Activated T-helper 1 cell treated with anti-CD3 and anti-CD28 coated beads, Interleukin-12 subunit alpha, Interleukin-12 subunit beta, Interleukin-2, Interleukin-4 antibody, amounts not matched to agents 30 ng/mL and 10 ng/mL and 1 ng/mL, durations not matched to agents 14 hours and 24 hours and 36 hours (primary cell): Measurements from ENCODE around the gene MTHFD2L. TPM values are rescaled to one million over a fixed set of nuclear protein-coding genes. Genes with fewer than 3 reads are reported as not detected.

Experiments
- DNase-seq: peaks from one replicate; pipeline ENCODE4 v3.0.0; 2021; ENCODE audit warnings: low spot score
- H3K27ac Mint-ChIP-seq: one replicate; pipeline ENCODE4 v1.8.0; 2021; ENCODE audit warnings: mild to moderate bottlenecking, mixed read lengths
- H3K27me3 Mint-ChIP-seq: one replicate; pipeline ENCODE4 v1.8.0; 2022; ENCODE audit warnings: mild to moderate bottlenecking, moderate library complexity, mixed read lengths; ENCODE audit not compliant: insufficient read depth
- H3K36me3 Mint-ChIP-seq: one replicate; pipeline ENCODE4 v1.8.0; 2021; ENCODE audit warnings: low read depth, mixed read lengths
- H3K4me1 Mint-ChIP-seq: one replicate; pipeline ENCODE4 v1.8.0; 2021; ENCODE audit warnings: low read depth, mixed read lengths
- H3K4me3 Mint-ChIP-seq: one replicate; pipeline ENCODE4 v1.8.0; 2021; ENCODE audit warnings: mild to moderate bottlenecking, moderate library complexity, mixed read lengths
- H3K9me3 Mint-ChIP-seq: one replicate; pipeline ENCODE4 v1.8.0; 2021; ENCODE audit warnings: mixed read lengths
- intact Hi-C: fragments of 100-400 bp; cut with micrococcal nuclease; formaldehyde crosslinking; loops from one replicate; pipeline ENCODE4 v1.15.1; 2024
- total RNA-seq: library from RNA; stranded (reverse); gene quantifications from 2 replicates; pipeline ENCODE4 v1.2.3, GENCODE V29; 2022

MTHFD2L gene
- total RNA-seq, 1 donor from 2014 or later: 9.9 TPM

DNA sequence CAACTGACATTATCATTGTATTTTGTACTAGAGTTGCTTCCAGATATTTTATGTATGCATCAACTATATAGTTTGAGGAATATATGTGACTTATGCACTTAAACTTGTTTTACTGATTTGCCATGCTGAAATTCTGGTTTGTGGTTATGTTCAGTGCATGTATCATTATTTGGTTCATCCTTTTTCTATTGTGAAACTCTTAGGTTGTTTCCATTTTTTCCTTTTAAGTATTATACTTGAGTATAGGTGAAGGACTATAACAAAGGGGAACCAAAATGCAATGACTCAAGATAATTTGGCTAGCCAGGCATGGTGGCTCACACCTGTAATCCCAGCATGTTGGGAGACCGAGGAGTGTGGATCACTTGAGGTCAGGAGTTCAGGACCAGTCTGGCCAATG, 129.2 kb downstream of the MTHFD2L start:
- Mint-ChIP-seq H3K36me3 (no peaks in the 10 kb centered on the region), H3K27ac (no peak overlapping the region), H3K4me3 (no peak overlapping the region), H3K27me3 (no peaks in the 10 kb centered on the region), H3K4me1 (no peaks in the 10 kb centered on the region), H3K9me3 (no peaks in the 10 kb centered on the region)
- intact Hi-C loops: no loop called here
- DNase-seq: no peak

DNA sequence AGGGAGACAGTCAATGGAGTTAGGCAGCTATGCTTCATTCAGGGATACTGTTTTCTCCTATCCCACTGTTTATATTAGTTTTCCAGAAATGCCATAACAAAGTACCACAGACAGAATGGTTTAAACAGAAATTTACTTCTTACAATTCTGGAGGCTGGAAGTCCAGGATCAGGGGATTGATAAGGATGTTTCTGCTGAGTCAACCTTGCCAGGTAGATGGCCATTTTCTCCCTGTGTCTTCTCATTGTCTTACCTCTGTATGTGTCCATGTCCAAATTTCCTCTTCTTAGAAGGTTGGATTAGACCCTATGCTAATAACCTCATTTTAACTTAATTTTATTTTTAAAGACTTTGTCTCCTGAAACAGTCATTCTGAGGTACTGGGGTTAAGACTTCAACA, 129.9 kb downstream of the MTHFD2L start:
- no peaks in the 10 kb centered on the region for H3K9me3 Mint-ChIP-seq
- no peak overlapping the region for H3K27ac Mint-ChIP-seq
- intact Hi-C loops: no loop called here
- no peaks in the 10 kb centered on the region for H3K4me1 Mint-ChIP-seq
- no peaks in the 10 kb centered on the region for H3K36me3 Mint-ChIP-seq
- H3K4me3 Mint-ChIP-seq: no peak overlapping the region
- H3K27me3 Mint-ChIP-seq: no peaks in the 10 kb centered on the region
- DNase-seq: no peak

GRCh38 chr4:74291471-74291870, 133.6 kb downstream of the MTHFD2L start:
- H3K27me3 Mint-ChIP-seq: no peaks in the 10 kb centered on the region
- H3K36me3 Mint-ChIP-seq: no peaks in the 10 kb centered on the region
- H3K4me3 Mint-ChIP-seq: no peak overlapping the region
- DNase-seq: no peak
- no peaks in the 10 kb centered on the region for H3K4me1 Mint-ChIP-seq
- intact Hi-C loops: no loop called here
- H3K27ac Mint-ChIP-seq: no peak overlapping the region
- no peaks in the 10 kb centered on the region for H3K9me3 Mint-ChIP-seq

- H3K4me3 Mint-ChIP-seq: no peak overlapping the region
- H3K9me3 Mint-ChIP-seq: no peaks in the 10 kb centered on the region
- no peak for DNase-seq
- H3K27me3 Mint-ChIP-seq: no peaks in the 10 kb centered on the region
- H3K27ac Mint-ChIP-seq: no peak overlapping the region
- intact Hi-C loops: no loop called here
- H3K4me1 Mint-ChIP-seq: no peaks in the 10 kb centered on the region
- no peaks in the 10 kb centered on the region for H3K36me3 Mint-ChIP-seq
These were observed 134.4 kb downstream of the MTHFD2L start for GRCh38 chr4:74292111-74292870.

DNA sequence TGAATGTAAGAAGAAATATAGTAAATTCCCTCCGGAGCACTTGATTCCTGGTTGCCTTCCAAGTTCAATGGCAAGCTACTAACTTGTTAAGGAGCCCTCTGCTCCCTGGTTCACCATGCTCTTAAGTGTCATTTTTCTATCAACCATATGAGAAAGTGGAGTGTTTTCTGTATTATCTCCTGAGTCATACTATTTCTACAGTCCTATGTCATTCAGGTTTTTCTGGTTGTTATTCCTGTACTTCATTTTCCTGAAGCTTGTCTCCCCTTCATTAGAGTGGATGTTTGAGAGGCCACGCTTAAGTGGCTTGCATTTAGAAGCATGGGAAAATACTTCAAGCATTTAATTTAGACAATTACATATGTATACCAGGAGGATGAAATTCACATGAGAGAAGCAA, 135.6 kb downstream of the MTHFD2L start:
- Mint-ChIP-seq H3K27ac (no peak overlapping the region), H3K27me3 (no peaks in the 10 kb centered on the region), H3K4me3 (no peak overlapping the region), H3K9me3 (no peaks in the 10 kb centered on the region), H3K4me1 (no peaks in the 10 kb centered on the region), H3K36me3 (no peaks in the 10 kb centered on the region)
- intact Hi-C loops: no loop called here
- no peak for DNase-seq

- Mint-ChIP-seq H3K4me3 (no peak overlapping the region), H3K27ac (no peak overlapping the region), H3K36me3 (no peaks in the 10 kb centered on the region), H3K9me3 (no peaks in the 10 kb centered on the region), H3K4me1 (no peaks in the 10 kb centered on the region), H3K27me3 (no peaks in the 10 kb centered on the region)
- intact Hi-C loops: no loop called here
- DNase-seq: no peak
These were observed 136.8 kb downstream of the MTHFD2L start for GRCh38 chr4:74294681-74295080.

- H3K36me3 Mint-ChIP-seq: no peaks in the 10 kb centered on the region
- no peaks in the 10 kb centered on the region for H3K9me3 Mint-ChIP-seq
- H3K27ac Mint-ChIP-seq: no peak overlapping the region
These were observed 139.6 kb downstream of the MTHFD2L start for GRCh38 chr4:74297539-74297938.

GRCh38 chr4:74304095-74304625, 146.2 kb downstream of the MTHFD2L start:
- Mint-ChIP-seq H3K4me1 (peaks cover 6% of the 10 kb centered on the region), H3K9me3 (no peaks in the 10 kb centered on the region), H3K27me3 (no peaks in the 10 kb centered on the region), H3K36me3 (no peaks in the 10 kb centered on the region), H3K27ac (no peak overlapping the region), H3K4me3 (no peak overlapping the region)
- DNase-seq: no peak
- intact Hi-C loops: no loop called here

More at GRCh38 chr4:74297539-74297938, 139.6 kb downstream of the MTHFD2L start:
- Mint-ChIP-seq H3K4me3 (no peak overlapping the region), H3K27me3 (no peaks in the 10 kb centered on the region), H3K4me1 (no peaks in the 10 kb centered on the region)
- intact Hi-C loops: no loop called here
- no peak for DNase-seq

GRCh38 chr4:74305000-74305399, 147.1 kb downstream of the MTHFD2L start:
- intact Hi-C loops: no loop called here
- DNase-seq: no peak
- no peak overlapping the region for H3K4me3 Mint-ChIP-seq
- no peaks in the 10 kb centered on the region for H3K27me3 Mint-ChIP-seq
- H3K27ac Mint-ChIP-seq: no peak overlapping the region
- H3K4me1 Mint-ChIP-seq: peaks cover 6% of the 10 kb centered on the region
- H3K36me3 Mint-ChIP-seq: no peaks in the 10 kb centered on the region
- H3K9me3 Mint-ChIP-seq: no peaks in the 10 kb centered on the region

DNA sequence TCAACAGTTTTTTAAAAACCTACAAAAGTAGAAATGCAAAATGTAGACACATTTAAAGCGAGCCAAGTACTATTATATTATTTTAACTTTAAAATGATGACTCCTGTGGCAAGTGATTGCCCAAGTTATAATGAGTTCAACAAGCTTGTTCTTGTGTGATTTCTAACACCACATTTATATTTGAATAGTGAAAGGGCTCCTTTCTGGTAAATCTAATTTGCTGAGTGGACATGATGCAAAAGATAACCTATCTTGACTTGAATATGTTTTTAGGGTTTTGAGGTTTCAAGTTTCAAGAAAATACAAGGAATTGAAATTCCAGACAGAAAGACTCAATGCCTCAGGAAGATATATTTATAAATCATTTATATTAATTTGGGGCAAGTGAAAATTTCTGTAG, 149.3 kb downstream of the MTHFD2L start:
- Mint-ChIP-seq H3K9me3 (no peaks in the 10 kb centered on the region), H3K27me3 (no peaks in the 10 kb centered on the region), H3K36me3 (no peaks in the 10 kb centered on the region), H3K4me3 (no peak overlapping the region), H3K4me1 (peaks cover 6% of the 10 kb centered on the region), H3K27ac (no peak overlapping the region)
- intact Hi-C loops: no loop called here
- no peak for DNase-seq

DNA sequence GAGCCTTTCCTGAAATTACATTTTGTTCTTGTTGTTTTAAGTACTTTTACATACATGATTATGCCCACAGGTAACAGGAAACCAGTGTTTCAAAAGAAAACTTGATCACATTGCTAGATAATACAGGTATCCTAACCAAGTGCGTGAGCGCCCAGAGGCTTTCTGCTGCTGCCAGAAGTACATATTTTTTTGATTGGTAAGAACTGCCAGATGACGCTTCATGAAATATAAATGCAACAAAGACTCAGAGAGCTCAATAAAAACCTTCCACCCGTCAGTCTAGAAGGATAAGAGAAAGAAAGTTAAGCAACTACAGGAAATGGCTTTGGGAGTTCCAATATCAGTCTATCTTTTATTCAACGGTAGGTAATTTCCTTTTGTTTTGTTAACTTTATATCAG, 150.3 kb downstream of the MTHFD2L start, which contains the start of gene EPGN:
EPGN (plus strand) TSS at position 256 of the 400 bp plus-strand sequence; CDS start at position 320, 64 bp downstream.
- intact Hi-C loops: no loop called here
- Mint-ChIP-seq H3K36me3 (no peaks in the 10 kb centered on the region), H3K4me1 (peaks cover 6% of the 10 kb centered on the region), H3K27me3 (no peaks in the 10 kb centered on the region), H3K9me3 (no peaks in the 10 kb centered on the region), H3K27ac (no peak within 1 kb of the TSS), H3K4me3 (no peak within 1 kb of the TSS)
- no peak for DNase-seq

- Mint-ChIP-seq H3K27ac (no peak overlapping the region), H3K9me3 (no peaks in the 10 kb centered on the region), H3K4me3 (no peak overlapping the region), H3K4me1 (peaks cover 6% of the 10 kb centered on the region), H3K27me3 (peaks cover 1% of the 10 kb centered on the region), H3K36me3 (no peaks in the 10 kb centered on the region)
- intact Hi-C loops: no loop called here
- DNase-seq: no peak
These were observed 151.3 kb downstream of the MTHFD2L start for GRCh38 chr4:74309223-74309622.

DNA sequence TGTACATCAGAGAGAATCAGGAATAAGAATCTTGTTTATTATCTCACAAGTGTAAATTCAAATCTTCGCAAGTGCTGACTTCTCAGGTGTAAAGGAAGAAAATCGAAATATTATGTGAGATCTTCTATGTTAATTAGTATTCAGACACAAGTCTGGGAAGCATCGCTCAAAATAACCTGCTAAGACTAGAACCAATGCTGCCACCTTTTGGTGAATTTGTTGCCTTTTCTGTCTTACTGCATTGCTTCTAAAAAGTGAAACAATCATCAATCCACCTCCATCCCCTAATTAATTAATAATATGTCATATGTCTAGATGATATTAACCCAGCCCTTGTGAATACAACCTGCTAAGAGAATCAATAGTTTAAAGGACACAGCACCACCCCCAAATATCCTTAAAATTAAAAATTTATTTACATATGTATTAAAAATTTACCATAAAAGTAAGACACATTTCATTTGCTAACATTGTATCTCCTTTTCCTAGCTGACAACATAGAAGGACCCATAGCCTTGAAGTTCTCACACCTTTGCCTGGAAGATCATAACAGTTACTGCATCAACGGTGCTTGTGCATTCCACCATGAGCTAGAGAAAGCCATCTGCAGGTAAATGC, 153.9 kb downstream of the MTHFD2L start:
- Mint-ChIP-seq H3K27ac (no peak overlapping the region), H3K4me3 (no peak overlapping the region), H3K27me3 (peaks cover 5% of the 10 kb centered on the region), H3K4me1 (peaks cover 6% of the 10 kb centered on the region), H3K36me3 (no peaks in the 10 kb centered on the region), H3K9me3 (no peaks in the 10 kb centered on the region)
- intact Hi-C loops: loop anchor here (1.0 to 2.0 kb wide), 3 partner anchors 84 to 649 kb away; no protein-coding TSS in a partner anchor
- DNase-seq: no peak
